HEK293 (cell line): ENCODE data around the gene ZNF385D.
"Not testable (repeated sequence)": the region's sequence is repeated elsewhere in the genome, so short reads cannot be mapped to it uniquely, and the experiment has no call there.

Experiments used
- CTCF ChIP-seq: fragments of 450-650 bp; formaldehyde crosslinking; IDR thresholded peaks from 2 replicates; pipeline ENCODE4 v1.5.1; 2016; ENCODE audit warnings: missing biosample characterization, missing genetic modification characterization
- ELK4 ChIP-seq: IDR thresholded peaks from 2 replicates; pipeline ENCODE4 v1.6.1; 2011; ENCODE audit warnings: mild to moderate bottlenecking, low read depth, low read length, borderline replicate concordance
- REST ChIP-seq: fragments of 450-650 bp; formaldehyde crosslinking; IDR thresholded peaks from 2 replicates; pipeline ENCODE4 v1.5.1; 2016; ENCODE audit warnings: missing biosample characterization, missing genetic modification characterization
- TRIM28 ChIP-seq: IDR thresholded peaks from 2 replicates; pipeline ENCODE4 v1.6.1; 2011; ENCODE audit warnings: low read length, control low read depth, borderline replicate concordance
- ZNF112 ChIP-seq: fragments of 450-650 bp; formaldehyde crosslinking; IDR thresholded peaks from 2 replicates; pipeline ENCODE4 v1.5.0; 2017; ENCODE audit warnings: missing biosample characterization, missing genetic modification characterization
- ZNF274 ChIP-seq, 2 experiments: fragments of 200-500 bp in 1 of 2; fragments of 450-650 bp in 1 of 2; sonication (Bioruptor generic) in 1 of 2; formaldehyde crosslinking in 1 of 2; IDR thresholded peaks; 2 replicates each; pipeline versions ENCODE4 v1.5.1 to v1.6.1; 2014 to 2016; ENCODE audit warnings: borderline replicate concordance in 1 of 2, inconsistent platforms in 1 of 2, low read length in 1 of 2, missing biosample characterization in 1 of 2, missing genetic modification characterization in 1 of 2
- ZNF311 ChIP-seq: fragments of 450-650 bp; formaldehyde crosslinking; IDR thresholded peaks from 2 replicates; pipeline ENCODE4 v1.5.1; 2017; ENCODE audit warnings: missing biosample characterization, missing genetic modification characterization, borderline replicate concordance
- ZNF394 ChIP-seq: fragments of 450-650 bp; formaldehyde crosslinking; IDR thresholded peaks from 2 replicates; pipeline ENCODE4 v1.5.1; 2016; ENCODE audit warnings: missing biosample characterization, missing genetic modification characterization, mild to moderate bottlenecking, moderate library complexity, borderline replicate concordance
- ZNF404 ChIP-seq: fragments of 450-650 bp; formaldehyde crosslinking; IDR thresholded peaks from 2 replicates; pipeline ENCODE4 v1.5.1; 2017; ENCODE audit warnings: missing biosample characterization, missing genetic modification characterization
- ZNF561 ChIP-seq: fragments of 450-650 bp; IDR thresholded peaks from 2 replicates; pipeline ENCODE4 v1.5.1; 2018; ENCODE audit warnings: missing biosample characterization, missing genetic modification characterization, borderline replicate concordance
- ZNF580 ChIP-seq: fragments of 450-650 bp; formaldehyde crosslinking; IDR thresholded peaks from 2 replicates; pipeline ENCODE4 v1.5.1; 2016; ENCODE audit warnings: missing biosample characterization, missing genetic modification characterization

GRCh38 chr3:21387142-21387826 is 363.7 kb downstream of the ZNF385D start:
- TF ChIP-seq ZNF404; CTCF (tag by site-specific recombination); ZNF580 (tag by site-specific recombination); ELK4; ZNF274 (IDR thresholded peaks at IDR 0.05; ENCODE audit: low read length); ZNF274 (tag by site-specific recombination; IDR thresholded peaks at IDR 0.05; ENCODE audit: borderline replicate concordance); ZNF112 (tag by site-specific recombination); TRIM28; REST (tag by site-specific recombination); ZNF311 (tag by site-specific recombination); ZNF394 (tag by site-specific recombination); ZNF561 (tag by site-specific recombination): not testable (repeated sequence)
